HG03575 (cell line): ENCODE data around the gene RPL37A.

ENCODE experiments used
- ATAC-seq: cut with Tn5 transposase; IDR thresholded peaks from one replicate; pipeline ENCODE4 v1.9.1; 2021; ENCODE audit not compliant: unreplicated experiment, insufficient number of reproducible peaks, low FRiP score; ENCODE audit errors: extremely low read depth

Gene RPL37A

DNA sequence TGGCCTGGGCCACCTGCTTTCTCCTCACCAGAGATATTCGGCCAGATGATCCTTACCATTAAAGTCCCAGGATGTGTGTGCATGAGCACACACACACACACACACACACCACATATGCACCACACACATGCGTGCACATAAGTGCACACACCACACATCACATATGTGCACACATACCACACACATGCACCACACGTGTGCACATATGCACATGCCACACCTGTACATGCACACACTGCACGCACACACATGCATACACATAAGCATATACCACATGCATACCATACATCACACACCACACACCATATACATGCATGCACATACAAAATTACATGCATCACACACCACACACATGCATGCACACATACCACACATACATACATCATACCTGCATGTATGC lies 38.7 kb downstream of the RPL37A start:
- no peak for ATAC-seq

DNA sequence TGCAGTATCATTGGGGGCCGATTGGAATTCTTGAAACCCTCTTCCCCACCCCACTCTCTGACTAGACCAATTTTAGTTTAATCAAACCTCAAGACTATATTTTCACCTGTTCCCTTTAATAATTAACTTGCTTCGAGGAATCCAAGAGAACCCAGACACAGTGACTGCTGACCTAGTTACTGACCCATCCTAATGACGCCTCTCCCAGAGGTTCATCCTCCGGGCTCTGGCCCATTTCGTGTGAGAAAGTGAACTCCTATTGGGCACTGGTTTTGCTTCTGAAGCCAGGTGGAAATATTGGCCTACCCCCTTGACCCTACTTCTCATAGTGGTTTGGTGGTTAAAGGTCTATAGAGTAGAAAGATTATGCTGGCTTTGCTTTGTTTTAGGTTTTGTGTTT lies 39.9 kb downstream of the RPL37A start:
- ATAC-seq = no peak

DNA sequence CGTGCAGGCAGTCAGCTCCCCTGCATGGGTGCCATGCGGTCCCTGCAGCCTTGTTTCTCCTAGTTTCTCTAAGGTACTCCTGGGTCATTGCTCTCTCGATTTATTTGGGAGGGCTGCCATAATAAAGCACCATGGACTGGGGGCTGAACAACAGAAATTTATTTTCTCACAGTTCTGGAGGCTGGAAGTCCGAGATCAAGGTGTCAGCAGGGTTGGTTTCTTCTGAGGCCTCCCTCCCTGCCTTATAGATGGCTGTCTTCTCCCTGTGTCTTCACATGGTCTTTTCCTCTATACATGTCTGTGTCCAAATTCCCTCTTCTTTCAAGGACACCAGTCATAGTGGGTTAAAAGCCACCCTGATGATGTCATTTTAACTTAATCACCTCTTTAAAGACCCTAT lies 40.5 kb downstream of the RPL37A start:
- ATAC-seq = no peak

DNA sequence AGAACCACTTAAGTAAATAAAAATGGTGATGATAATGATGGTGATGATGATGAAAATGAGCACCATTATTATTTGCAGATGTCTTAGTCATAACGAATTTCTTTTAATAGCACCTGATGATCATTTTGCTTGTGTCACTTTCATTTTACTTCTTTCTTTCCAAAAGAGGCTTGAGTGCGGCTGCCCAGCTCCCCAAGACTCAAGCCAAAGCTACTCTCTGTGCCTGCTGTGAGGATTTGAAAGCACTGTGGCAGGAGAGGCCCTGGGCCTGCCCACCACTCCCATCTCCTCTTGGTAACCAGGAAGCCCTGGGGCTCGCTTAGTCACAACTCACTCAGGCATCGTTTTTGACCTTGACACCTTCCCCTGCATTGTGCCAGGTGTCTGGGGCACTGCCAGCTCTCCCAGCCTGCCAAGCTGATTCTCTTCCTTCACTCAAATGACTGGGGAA lies 41.2 kb downstream of the RPL37A start:
- no peak for ATAC-seq

DNA sequence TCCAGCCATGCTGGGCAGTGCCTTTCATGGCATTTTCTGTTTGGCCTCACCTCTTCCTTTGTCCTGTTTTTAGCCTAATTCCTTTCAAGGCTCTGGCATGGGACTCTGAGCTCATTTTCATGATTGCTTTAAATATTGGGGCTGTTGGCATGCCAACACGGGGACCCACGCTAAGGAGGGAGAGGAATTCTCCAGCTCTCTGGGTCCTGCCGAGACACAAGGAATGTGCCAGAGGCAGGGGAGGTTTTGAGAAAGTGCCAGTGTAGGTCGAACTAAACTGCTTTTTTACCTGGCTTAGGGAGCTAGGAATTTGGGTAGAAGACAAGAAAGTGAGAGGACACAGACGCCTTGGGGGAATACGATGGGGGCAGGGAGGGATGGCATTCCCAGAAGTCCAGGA lies 42.3 kb downstream of the RPL37A start:
- no peak for ATAC-seq

DNA sequence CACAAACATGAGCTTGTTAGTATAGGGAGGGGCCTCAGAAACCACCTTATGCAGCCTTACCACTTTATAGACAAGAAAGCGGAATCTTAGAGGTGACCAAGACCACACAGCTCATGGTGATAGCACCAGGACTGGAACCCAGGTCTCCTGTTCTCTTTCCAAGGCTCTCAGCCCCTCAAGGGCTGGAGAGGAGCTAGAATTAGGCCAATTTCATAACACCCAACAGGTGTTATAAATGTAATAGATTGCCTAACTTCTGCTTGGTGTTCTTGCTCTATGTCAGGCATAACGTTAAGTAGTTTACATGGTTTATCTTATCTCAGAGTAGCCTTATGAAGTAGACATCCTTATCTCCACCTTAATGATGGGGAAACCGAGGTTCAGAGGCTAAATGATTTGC lies 42.9 kb downstream of the RPL37A start:
- no peak for ATAC-seq

DNA sequence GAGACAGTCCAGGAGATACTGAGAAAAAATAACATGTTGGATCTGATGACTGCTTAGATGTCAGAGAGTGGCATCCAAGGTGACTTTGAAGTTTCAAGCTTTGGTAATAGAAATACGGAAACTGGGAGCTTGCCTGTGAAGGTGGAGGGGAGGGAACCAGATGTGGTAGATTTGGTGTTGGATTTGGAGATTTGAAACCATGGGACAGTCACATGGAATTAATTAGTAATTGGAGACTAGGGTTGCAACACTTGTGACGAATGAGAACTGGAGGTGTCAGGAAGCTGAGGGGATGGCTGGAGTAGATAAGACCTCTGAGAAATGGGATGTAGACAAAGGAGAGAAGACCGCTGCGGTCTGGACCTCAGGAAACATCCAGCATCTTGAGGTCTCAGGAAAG lies 46.7 kb downstream of the RPL37A start:
- no peak for ATAC-seq

DNA sequence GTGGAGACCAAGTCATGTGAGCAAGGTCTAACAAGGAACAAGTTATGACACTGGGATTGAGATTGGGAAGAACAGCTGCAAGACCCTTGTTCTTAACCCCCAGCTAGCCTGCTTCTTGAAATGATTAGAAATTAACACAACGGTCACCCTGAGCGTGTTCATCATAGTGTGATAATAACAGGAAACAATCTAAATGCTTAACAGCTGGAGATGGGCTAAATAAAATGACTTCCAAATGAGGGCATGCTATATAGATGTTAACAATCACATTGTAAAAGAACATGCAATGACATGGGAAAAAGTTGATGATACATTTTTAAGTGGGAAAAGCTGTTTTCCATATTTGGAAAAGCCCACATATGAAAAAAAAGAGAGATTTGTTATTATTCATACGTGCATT lies 47.6 kb downstream of the RPL37A start:
- no peak for ATAC-seq

DNA sequence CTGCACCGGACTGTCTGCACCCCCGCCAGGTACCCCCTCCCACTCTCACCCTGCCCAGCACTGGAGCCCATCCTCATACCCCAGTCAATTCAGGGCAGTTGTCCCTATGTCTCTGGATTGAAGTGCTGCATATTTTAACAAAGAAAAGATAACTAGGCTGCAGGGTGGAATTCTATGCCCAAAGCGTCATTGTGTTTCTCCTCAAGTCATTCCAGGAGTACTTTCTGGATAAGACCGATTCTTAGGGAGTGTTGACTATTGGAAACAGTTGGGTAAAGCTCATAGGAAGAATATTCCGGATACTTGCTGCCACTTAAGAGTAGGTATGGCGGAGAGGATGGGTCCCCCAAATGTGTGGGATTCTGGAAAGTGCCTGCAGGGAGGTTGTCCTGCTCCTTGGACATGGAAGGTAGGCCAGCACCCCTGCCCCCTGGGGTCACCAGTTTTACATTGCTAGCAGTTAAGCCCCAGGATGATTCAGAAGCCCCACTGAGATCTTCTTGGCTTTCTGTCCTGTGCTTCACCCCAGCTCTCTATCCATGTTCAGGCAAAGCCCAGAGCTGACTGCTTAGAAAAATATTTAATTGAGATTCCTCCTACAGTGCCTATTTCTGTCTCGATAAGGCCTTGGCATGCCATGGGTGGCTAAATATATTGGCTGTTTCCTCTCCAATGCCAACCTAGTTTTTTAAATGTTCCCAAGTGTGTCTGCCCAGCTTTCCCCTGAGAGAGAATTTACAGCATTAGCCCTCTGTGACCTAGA lies 48.2 kb downstream of the RPL37A start:
- no peak for ATAC-seq

DNA sequence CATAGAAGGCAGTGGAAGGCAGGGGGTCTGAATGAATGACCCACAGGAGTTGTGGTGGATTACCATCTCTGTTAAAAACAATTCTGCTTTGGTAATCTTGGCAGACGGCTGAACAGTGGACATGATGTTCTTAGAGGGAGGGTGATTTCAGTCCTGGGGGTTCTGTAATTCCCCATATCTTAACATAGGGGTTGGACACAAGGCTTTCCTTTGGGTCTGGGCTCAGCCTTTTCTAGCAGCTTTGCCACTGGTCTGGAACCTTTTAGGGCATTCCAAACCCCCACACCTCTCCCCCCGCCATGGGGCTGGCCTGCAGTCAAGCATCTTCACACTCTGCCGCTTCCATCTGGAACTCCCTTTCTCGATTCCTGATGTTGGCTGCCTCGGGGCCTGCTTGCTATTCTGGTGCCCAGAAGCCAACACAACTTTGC lies 50.3 kb downstream of the RPL37A start:
- ATAC-seq = no peak

DNA sequence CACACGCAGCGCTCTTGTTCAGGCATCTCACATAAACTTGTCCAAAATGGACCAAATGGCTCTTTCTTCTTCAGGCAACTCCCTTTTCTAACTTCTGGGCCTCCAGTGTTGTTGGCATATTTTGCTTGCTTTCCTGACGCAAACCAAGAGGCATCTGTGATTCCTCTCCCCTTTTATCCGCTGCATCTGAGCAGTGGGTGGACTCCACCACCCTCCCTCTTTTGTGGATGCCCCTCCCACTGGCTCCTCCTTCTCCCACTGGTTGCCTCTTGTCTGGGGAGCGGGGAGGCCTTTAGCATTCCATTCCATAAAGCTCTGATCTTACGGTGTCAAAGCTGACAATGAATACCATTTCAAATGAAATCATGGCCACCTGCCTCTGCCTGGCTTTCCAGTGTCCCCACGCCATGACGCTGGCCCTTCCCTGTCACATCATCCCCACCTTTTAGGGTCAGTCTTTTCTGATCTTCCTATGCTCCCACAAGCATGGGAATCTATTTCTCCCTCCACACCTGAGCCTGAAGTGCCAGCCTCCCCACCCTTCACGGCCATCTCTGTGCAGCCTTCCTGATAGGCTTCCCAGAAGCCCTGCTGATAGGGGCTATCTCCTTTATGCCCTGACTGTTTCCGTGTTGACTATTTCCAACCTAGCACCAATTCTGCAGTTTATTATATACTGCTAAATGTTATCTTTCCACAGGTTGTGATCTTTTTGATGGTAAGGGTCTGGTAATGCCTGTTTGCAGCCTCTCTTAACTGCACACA lies 51.5 kb downstream of the RPL37A start:
- ATAC-seq = no peak

DNA sequence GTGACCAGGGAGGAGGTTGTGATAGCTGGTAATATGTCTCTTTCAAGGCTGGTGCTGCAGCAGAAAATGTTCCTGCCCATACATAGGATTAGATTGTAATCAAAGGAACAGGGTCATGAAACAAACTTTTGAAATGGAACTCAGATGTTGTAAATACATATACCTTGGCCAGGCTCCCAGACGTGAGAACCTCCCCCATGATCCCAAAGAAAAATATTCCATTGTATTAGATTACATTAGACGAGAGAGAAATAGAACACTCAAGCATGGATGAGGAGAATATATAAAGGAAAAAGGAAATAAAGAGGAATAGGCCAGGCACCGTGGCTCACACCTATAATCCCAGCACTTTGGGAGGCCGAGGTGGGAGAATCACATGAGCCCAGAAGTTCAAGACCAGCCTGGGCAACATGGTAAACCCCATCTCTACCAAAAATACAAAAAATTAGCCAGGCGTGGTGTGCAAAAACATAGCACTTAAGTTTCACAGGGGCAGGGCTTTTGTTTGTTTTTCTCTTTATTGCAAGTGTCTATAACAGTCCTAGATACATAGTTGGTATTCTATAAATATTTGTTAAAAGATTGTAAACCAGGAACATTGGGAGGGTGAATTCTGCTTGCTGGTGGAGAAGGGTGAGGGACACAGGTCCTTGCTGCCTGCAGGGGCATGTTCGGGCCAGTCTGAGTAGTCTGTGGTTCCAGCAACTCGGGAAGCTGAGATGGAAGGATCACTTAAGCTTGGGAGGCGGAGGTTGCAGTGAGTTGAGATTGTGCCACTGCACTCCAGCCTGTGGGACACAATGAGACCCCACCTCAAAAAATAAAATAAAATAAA lies 52.8 kb downstream of the RPL37A start:
- no peak for ATAC-seq

DNA sequence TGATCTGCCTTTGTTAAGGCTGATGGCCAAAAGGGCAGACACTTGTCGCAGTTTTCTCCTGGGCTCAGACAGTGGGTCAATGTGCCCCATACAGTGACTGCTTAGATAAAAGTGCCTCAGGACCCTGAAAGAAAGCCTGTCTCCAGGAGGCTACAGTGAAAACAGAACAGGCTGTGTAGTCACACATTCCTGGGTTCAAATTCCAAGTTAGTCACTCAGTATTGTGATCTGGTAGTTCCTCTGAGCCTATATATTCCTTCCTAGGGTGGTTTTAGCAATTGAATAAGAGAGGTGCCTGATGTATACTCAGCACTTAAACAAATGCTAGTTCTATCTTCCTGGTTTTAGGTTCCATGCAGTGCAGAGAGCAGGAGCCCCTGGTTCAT lies 54.4 kb downstream of the RPL37A start:
- ATAC-seq = no peak
